ENCODE data around the gene PSME2.

The PSME2 gene

GRCh38 chr14:24151404-24152080, 5.1 kb upstream of the PSME2 start:
- H3K4me3 ChIP-seq (ENCODE audit: low read depth, low read length), result no peak overlapping the region
- no peak for TF ChIP-seq CTCF (conservative IDR thresholded peaks at IDR 0.05; ENCODE audit: low read depth, low read length)
- DNase-seq (ENCODE audit: low read depth), result no peak

- no peak for TF ChIP-seq CTCF (conservative IDR thresholded peaks at IDR 0.05; ENCODE audit: low read depth, low read length)
- DNase-seq (ENCODE audit: low read depth), result no peak
Observed at GRCh38 chr14:24150993-24151392, 4.6 kb upstream of the PSME2 start.

GRCh38 chr14:24150567-24150966, 4.2 kb upstream of the PSME2 start:
- H3K4me3 ChIP-seq (ENCODE audit: low read depth, low read length), result no peak overlapping the region
- no peak for TF ChIP-seq CTCF (conservative IDR thresholded peaks at IDR 0.05; ENCODE audit: low read depth, low read length)
- no peak for DNase-seq (ENCODE audit: low read depth)

More at GRCh38 chr14:24150993-24151392, 4.6 kb upstream of the PSME2 start:
- no peak overlapping the region for H3K4me3 ChIP-seq (ENCODE audit: low read depth, low read length)

- TF ChIP-seq CTCF (conservative IDR thresholded peaks at IDR 0.05; ENCODE audit: low read depth, low read length), result no peak
- no peak for DNase-seq (ENCODE audit: low read depth)
- no peak overlapping the region for H3K4me3 ChIP-seq (ENCODE audit: low read depth, low read length)
Observed at GRCh38 chr14:24150061-24150460, 3.7 kb upstream of the PSME2 start.

GRCh38 chr14:24149302-24149969, 3.0 kb upstream of the PSME2 start:
- no peak for DNase-seq (ENCODE audit: low read depth)
- H3K4me3 ChIP-seq (ENCODE audit: low read depth, low read length), result no peak overlapping the region
- no peak for TF ChIP-seq CTCF (conservative IDR thresholded peaks at IDR 0.05; ENCODE audit: low read depth, low read length)

- DNase-seq (ENCODE audit: low read depth), result peak; percentile 13
Observed at GRCh38 chr14:24147761-24148428, 1.5 kb upstream of the PSME2 start.

More at GRCh38 chr14:24147761-24148428, 1.5 kb upstream of the PSME2 start:
- no peak for TF ChIP-seq CTCF (conservative IDR thresholded peaks at IDR 0.05; ENCODE audit: low read depth, low read length)
- H3K4me3 ChIP-seq (ENCODE audit: low read depth, low read length), result peak overlapping the region; percentile 87

Measured in choroid plexus epithelial cell (primary cell).